ENCODE measurements around the gene PLXDC2. TPM values are rescaled to one million over a fixed set of nuclear protein-coding genes. Genes with fewer than 3 reads are reported as not detected.

The PLXDC2 gene
- total RNA-seq, 3 donors from 2014 or later (not counting 1 experiment from before 2014, with no cell fraction given): 16.9 to 22.9 (median 21.6) TPM

DNA sequence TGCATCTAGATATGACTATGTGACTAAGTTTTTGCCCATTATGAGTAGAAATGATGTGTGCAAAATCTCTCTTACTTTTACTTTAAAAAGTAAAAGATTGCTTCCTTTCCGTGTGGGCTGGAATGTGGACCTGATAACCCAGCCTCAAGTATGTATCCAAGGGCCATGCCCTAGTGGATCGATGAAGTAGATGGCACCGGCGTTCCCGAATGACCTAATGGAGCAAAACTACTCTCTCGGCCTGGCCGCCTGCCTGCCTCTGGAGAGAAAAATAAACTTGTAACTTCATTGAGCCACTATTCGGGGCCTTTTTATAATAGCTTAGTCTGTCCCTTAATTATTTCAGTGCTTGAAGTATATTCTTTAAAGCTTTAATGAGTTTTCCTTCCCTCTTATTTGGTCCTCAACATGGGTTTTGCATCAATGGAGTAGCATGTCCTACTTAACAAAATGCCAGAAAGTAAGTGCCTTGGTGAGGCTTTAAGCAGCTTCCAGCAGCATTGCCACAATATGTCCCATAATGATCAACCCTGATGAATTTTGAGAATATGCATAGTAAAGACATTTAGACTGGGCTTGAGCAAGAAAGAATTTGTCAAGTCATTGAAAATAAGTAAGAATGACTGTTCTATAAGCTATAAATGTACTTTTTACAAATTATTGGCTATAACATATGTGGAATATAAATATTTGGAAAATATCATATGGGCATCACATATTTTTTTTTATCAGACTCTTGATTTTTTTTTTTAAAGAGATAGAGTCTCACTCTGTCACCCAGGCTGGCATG is 61.4 kb downstream of the PLXDC2 start:
- H3K4me3 ChIP-seq (ENCODE audit: low read length): no peak overlapping the region
- H3K9me3 ChIP-seq (ENCODE audit: control insufficient read depth, insufficient read depth, low read length): no peaks in the 10 kb centered on the region
- DNase-seq (no peak), ATAC-seq (no peak)
- no peaks in the 10 kb centered on the region for H3K36me3 Mint-ChIP-seq
- no peak overlapping the region for H3K27ac Mint-ChIP-seq
- no peaks in the 10 kb centered on the region for H3K27me3 ChIP-seq (ENCODE audit: control insufficient read depth, insufficient read depth, low read length)
- no peak overlapping the region for H3K4me3 Mint-ChIP-seq
- 94% methylated on average over 8 of the region's 8 CpGs for WGBS (ENCODE audit: insufficient coverage)
- H3K4me1 ChIP-seq (ENCODE audit: control insufficient read depth, insufficient read depth, low read length): no peaks in the 10 kb centered on the region
- no peaks in the 10 kb centered on the region for H3K9me3 Mint-ChIP-seq
- peaks cover 8 to 10% of the 10 kb centered on the region in 2 donors for H3K4me1 Mint-ChIP-seq
- no peaks in the 10 kb centered on the region for H3K36me3 ChIP-seq (ENCODE audit: control insufficient read depth, insufficient read depth, low read length)
- intact Hi-C loops (cut with micrococcal nuclease): no loop called here
- H3K27me3 Mint-ChIP-seq (ENCODE audit: low read depth in 2 of 2): no peaks in the 10 kb centered on the region
- H3K27ac ChIP-seq (ENCODE audit: low read length): no peak overlapping the region
- TF ChIP-seq, protein P1, sequence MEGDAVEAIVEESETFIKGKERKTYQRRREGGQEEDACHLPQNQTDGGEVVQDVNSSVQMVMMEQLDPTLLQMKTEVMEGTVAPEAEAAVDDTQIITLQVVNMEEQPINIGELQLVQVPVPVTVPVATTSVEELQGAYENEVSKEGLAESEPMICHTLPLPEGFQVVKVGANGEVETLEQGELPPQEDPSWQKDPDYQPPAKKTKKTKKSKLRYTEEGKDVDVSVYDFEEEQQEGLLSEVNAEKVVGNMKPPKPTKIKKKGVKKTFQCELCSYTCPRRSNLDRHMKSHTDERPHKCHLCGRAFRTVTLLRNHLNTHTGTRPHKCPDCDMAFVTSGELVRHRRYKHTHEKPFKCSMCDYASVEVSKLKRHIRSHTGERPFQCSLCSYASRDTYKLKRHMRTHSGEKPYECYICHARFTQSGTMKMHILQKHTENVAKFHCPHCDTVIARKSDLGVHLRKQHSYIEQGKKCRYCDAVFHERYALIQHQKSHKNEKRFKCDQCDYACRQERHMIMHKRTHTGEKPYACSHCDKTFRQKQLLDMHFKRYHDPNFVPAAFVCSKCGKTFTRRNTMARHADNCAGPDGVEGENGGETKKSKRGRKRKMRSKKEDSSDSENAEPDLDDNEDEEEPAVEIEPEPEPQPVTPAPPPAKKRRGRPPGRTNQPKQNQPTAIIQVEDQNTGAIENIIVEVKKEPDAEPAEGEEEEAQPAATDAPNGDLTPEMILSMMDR (IDR thresholded peaks at IDR 0.05): no peak

DNA sequence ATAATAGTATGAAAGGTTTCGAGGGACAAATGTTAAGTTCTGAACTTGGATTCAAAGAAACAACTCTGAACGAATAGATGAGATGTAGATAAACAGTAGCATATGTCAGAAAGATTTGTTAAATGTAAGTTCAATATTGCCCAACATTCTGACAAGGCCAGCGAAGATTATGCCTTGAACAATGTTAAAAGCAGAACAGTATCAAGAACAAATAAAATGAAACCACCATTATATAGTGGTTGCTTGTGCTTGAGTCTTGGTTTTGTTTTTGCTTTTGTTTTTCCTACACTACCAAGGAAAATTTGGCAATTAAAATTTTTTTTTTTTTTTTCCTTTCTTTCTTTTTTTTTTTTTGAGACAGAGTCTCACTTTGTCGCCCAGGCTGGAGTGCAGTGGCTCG is 66.4 kb downstream of the PLXDC2 start:
- H3K4me1 ChIP-seq (ENCODE audit: control insufficient read depth, insufficient read depth, low read length): no peaks in the 10 kb centered on the region
- H3K9me3 Mint-ChIP-seq: no peaks in the 10 kb centered on the region
- no peaks in the 10 kb centered on the region for H3K36me3 Mint-ChIP-seq
- H3K27me3 ChIP-seq (ENCODE audit: control insufficient read depth, insufficient read depth, low read length): no peaks in the 10 kb centered on the region
- no peaks in the 10 kb centered on the region for H3K9me3 ChIP-seq (ENCODE audit: control insufficient read depth, insufficient read depth, low read length)
- TF ChIP-seq, protein P1 (IDR thresholded peaks at IDR 0.05): no peak
- H3K27ac ChIP-seq (ENCODE audit: low read length): no peak overlapping the region
- intact Hi-C loops (cut with micrococcal nuclease): no loop called here
- peaks cover 0 to 10% of the 10 kb centered on the region in 2 donors for H3K4me1 Mint-ChIP-seq
- no peak overlapping the region for H3K27ac Mint-ChIP-seq
- H3K36me3 ChIP-seq (ENCODE audit: control insufficient read depth, insufficient read depth, low read length): no peaks in the 10 kb centered on the region
- ATAC-seq: no peak
- WGBS (ENCODE audit: insufficient coverage): 98% methylated on average over 4 of the region's 5 CpGs
- no peak overlapping the region for H3K4me3 ChIP-seq (ENCODE audit: low read length)
- no peaks in the 10 kb centered on the region for H3K27me3 Mint-ChIP-seq (ENCODE audit: low read depth in 2 of 2)
- H3K4me3 Mint-ChIP-seq: no peak overlapping the region
- DNase-seq: no peak

- ATAC-seq (no peak), DNase-seq (no peak)
- Mint-ChIP-seq H3K27me3 (ENCODE audit: low read depth in 2 of 2) (no peaks in the 10 kb centered on the region), H3K36me3 (no peaks in the 10 kb centered on the region), H3K9me3 (no peaks in the 10 kb centered on the region), H3K27ac (no peak overlapping the region), H3K4me3 (no peak overlapping the region), H3K4me1 (peaks cover 0 to 4% of the 10 kb centered on the region in 2 donors)
- intact Hi-C loops (cut with micrococcal nuclease): no loop called here
- 94% methylated on average over 3 of the region's 3 CpGs for WGBS (ENCODE audit: insufficient coverage)
- no peak overlapping the region for H3K4me3 ChIP-seq (ENCODE audit: low read length)
- TF ChIP-seq, protein P1 (IDR thresholded peaks at IDR 0.05): no peak
- H3K27me3 ChIP-seq (ENCODE audit: control insufficient read depth, insufficient read depth, low read length): no peaks in the 10 kb centered on the region
- no peaks in the 10 kb centered on the region for H3K36me3 ChIP-seq (ENCODE audit: control insufficient read depth, insufficient read depth, low read length)
- no peaks in the 10 kb centered on the region for H3K4me1 ChIP-seq (ENCODE audit: control insufficient read depth, insufficient read depth, low read length)
- H3K9me3 ChIP-seq (ENCODE audit: control insufficient read depth, insufficient read depth, low read length): no peaks in the 10 kb centered on the region
- no peak overlapping the region for H3K27ac ChIP-seq (ENCODE audit: low read length)
These were observed 71.9 kb downstream of the PLXDC2 start for GRCh38 chr10:19888061-19888660.

All from natural killer cell (primary cell).